GM19099 (cell line): ENCODE results near the gene NEU3.

ENCODE experiments used
- POLR2A ChIP-seq: IDR thresholded peaks from 3 replicates; pipeline ENCODE4 v1.6.1; 2011; ENCODE audit warnings: low read depth; ENCODE audit not compliant: insufficient read length; ENCODE audit errors: extremely low read depth

NEU3 gene

DNA sequence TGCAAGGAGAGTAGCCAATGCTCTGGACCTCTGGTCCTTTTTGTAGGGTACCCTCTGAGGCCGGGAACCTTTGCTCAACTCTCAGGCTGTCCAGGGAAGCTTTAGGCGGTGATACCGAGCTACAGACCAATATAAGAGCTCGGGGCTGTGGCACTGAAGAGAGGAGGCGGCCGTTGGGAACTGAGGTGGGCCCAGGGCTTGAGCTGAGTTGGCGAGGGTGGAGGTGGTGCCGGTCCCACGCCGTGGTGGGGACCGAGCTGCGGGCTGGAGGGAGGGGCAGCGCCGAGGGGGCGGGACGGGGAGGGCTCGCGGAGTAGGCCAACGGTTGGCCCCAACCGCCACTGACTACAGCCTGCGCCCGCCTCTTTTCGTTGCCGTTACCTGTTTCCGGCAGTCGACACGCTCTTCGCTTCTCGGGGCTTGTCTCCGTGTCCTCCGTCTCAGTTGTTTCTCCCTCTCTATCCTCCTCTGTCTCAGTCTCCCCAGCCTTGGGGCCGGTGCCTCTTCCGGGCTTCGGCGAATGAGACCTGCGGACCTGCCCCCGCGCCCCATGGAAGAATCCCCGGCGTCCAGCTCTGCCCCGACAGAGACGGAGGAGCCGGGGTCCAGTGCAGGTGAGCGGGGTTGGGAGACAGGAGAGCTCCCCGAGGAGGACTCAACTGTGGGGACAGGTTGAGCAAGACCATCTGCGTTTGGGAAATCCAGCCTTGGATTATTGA, at the start of gene NEU3:
Gene NEU3 (plus strand): TSS at position 393 of the 719 bp plus-strand sequence. CDS start 128 bp downstream, at position 521.
- peak; percentile 82 for TF ChIP-seq POLR2A

DNA sequence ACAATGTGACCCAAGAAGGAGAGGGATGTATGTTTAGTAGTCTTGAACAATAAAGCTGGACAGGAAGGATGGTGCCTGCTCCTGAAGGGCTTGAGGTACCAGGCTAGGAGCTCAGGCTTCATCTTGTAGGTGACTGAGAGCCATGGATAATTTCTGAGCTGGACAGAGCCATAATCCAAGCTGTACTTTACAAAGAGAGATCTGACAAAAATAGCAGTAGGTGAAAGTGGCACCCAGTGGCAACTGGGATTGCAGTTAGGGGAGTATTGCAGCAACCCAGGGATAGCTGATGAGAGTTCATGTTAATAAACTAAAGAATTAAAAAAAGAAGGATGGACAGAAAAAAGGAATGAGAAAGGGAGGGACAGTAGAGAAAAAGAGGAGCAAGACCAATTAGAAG, 47.2 kb upstream of the NEU3 start:
- no peak for TF ChIP-seq POLR2A

DNA sequence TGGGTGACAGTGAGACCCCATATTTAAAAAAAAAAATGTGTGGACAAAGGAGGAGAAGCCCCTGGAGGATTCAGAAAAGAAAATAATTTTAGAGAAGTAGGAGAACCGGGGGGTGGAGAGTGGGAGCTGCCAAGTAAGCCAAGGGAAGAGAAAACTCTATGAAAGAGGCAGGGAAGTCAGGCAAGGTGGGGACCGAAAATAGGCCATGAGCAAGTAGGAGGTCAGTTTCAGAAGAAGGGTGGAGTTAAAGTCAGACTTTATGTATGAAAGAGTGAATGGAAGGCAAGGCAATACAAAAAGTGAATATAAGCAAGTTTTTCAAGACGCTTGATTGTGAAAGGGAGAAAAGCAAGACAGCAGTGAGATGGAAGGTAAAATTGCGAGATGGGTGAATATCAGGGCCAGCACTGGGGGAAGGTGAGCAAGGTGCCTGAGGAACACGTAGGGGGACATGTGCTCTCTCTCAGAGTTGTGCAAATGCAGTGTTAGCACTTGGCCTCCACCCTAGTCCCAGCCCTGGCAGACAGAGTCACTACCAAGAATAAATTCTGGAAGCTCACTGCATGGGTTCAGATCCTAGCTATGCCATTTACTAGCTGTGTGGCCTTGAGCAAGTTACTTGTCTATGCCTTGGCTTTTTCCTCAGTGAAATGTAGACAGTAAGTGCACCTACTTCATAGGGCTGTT, 46.5 kb upstream of the NEU3 start:
- no peak for TF ChIP-seq POLR2A

DNA sequence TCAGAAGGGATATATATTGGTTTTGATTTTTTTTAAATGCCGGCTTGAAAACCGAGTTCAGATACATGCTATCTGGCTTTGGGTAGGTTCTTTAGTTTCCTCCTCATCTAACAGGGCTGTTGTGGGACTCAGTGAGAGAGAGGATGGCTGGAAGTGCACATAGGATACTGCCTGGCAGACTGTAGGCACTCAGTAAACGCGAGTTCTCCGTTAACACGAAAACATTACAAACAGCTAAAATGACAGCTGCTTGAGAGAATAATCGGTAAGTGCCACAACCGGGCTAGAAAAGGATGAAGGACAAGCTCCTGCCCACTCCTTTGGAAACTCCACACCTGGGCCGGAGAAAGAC, 40.2 kb upstream of the NEU3 start:
- no peak for TF ChIP-seq POLR2A

DNA sequence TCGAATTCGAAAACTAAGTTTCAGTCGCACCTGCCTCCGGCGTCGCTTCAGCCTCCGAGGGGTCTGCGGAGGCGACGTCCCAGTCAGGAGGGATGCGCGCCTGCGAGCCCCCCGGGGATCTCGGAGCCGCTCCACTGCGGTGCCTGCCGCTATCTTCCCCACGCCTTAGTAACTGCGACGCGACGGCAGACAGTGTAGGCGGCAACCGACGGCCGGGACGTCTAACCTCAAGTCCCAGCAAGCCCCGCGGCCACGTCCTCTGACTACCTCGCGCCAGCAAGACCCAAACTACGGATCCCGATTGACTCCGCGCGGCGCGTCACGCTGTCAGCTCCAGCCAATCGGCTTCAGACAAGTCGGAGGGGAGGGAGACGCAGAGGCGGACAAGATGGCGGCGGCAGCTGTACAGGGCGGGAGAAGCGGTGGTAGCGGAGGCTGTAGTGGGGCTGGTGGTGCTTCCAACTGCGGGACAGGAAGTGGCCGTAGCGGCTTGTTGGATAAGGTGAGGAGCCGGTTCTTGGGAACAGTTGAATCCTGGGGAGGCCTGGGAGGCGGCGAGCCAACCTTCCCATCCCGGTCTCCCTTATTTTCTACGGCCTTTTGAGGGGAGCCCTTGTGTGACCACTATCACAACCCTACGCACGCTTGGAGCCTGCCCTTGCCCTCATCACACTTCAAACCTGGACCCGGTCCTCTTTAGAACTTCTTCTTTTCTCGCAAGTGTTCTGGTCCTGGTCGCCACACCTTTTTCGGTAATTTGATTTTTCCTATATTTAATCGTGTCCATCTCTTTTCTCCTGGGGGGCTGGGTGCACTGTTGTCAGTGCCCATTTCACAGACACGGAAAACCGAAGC, 39.6 kb upstream of the NEU3 start, which contains the start of the genes SPCS2 and XRRA1:
Gene SPCS2 (plus strand): TSS at position 369 of the 855 bp plus-strand sequence. CDS start 20 bp downstream, at position 389.
Gene XRRA1 (minus strand): TSS at position 194 of the 855 bp plus-strand sequence. CDS start 8,213 bp downstream, outside the sequence.
- TF ChIP-seq POLR2A = peak; percentile 89

DNA sequence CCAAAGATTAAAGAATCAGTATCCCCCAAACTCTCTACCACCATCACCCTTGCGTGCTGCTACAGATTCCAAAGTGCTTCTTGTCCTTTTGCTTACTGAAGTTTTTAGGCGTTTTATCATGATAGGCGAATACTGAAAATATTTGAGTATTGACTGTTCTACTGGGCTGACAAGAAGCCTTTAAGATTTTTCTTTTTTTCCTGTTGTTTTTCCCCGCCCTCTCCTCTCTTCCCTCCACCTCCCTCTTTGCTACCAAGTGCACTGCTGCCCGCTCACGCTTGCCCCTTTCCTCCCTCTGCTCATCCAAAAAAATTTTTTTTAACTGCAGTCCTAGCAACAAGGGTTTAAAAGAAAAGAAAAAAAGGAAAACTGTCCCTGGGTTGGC, 39.0 kb upstream of the NEU3 start:
- no peak for TF ChIP-seq POLR2A

GRCh38 chr11:74950374-74950969, 38.3 kb upstream of the NEU3 start:
- TF ChIP-seq POLR2A = no peak

GRCh38 chr11:74951226-74951625, 37.5 kb upstream of the NEU3 start:
- TF ChIP-seq POLR2A = no peak

- no peak for TF ChIP-seq POLR2A
Observed at GRCh38 chr11:74952752-74953151, 36.0 kb upstream of the NEU3 start.

GRCh38 chr11:74953451-74953850, 35.3 kb upstream of the NEU3 start:
- TF ChIP-seq POLR2A = no peak

DNA sequence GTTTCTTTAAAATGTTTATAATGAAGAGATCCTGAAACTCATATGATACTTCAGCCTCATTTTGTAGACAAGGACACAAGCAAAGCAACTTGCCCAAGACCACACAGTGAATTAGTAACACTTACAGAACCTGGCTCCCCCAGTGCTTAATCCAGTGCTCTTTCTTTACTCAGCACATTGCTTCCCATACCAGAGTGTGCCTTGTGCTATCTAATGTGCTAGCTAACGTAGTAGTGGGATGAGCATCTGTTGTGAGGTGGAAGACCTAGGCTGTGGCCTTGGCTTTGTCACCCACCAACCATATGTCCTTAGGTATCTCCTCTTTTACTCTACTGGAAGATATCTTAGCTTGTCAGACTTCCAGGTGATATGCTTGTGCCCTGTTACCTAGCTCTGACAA, 34.5 kb upstream of the NEU3 start:
- no peak for TF ChIP-seq POLR2A

- no peak for TF ChIP-seq POLR2A
Observed at GRCh38 chr11:74956397-74957015, 32.2 kb upstream of the NEU3 start.

DNA sequence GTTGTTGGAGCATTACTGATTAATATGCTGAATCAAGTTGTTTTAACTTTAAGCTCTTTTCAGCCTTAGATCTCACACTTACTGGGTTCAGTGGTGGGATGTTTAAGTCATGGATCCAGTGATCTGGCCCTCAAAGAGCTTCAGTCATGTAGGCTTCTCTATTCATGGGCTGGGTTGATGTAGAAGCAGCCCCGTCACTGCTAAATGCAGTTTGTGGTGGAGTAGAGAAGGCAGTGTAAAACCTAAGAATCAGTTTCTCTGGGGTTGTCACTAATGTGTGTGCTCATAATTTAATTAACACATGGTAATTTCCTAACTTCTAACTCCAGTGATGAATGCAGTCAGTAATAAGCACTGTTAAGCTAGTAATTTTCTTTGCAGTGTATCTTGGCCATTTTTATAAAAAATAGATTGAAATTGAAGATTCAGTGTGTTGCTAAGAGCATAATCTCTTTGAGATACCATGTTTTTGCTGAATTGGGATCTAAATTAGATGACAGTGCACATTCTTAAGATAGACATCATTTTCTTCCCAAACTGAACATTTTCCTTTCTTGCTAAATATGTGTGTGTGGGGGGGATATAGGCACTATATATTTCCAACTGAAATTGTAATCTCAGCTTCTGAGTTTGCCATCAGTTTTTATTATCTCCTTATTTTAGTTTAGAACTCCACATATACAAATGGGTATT, 30.6 kb upstream of the NEU3 start:
- no peak for TF ChIP-seq POLR2A

- TF ChIP-seq POLR2A = no peak
Observed at GRCh38 chr11:74966651-74967050, 22.1 kb upstream of the NEU3 start.
